Measurements from ENCODE around the gene CCDC158. TPM values are rescaled to one million over a fixed set of nuclear protein-coding genes. Genes with fewer than 3 reads are reported as not detected.
A peak's percentile ranks its signal among the peaks of the same experiment; 100 is the strongest.
"Not testable (repeated sequence)": the region's sequence is repeated elsewhere in the genome, so short reads cannot be mapped to it uniquely, and the experiment has no call there.

CCDC158 gene
- total RNA-seq, 1 experiment from 2014 or later: not detected

DNA sequence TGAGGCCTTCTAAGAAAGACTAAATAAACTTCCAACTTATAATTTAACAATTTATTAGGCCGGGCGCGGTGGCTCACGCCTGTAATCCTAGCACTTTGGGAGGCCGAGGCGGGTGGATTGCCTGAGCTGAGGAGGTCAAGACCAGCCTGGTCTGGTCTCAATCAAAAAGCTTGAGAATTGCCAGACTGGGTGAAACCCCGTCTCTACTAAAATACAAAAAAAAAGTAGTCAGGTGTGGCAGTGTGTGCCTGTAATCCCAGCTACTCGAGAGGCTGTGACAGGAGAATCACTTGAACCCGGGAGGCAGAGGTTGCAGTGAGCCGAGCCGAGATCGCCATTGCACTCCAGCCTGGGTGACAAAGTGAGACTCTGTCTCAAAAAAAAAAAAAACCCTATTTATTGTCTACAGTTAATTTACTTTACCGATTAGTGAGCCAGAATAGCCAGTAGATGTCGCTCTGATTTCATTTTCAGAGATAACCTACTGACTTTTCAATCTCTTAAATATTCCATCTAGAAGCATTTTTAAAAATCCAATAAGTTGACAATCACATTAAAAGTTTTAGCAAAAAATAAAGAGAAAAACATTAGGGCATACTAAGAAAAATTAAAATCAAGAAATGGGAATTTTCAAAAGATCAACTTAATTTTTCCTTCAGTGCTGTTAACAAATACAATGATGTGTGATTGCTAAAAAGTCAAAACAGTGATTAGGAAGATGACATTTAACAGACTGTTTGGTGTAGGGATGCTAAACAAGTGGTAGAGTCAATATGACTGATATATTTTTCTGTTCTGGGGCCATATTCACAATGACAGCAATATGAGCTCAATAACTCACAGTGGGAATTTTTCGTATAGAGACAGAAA is 9.8 kb upstream of the CCDC158 start:
- DNase-seq (ENCODE audit: extremely low read depth, low read depth): peak; percentile 29

DNA sequence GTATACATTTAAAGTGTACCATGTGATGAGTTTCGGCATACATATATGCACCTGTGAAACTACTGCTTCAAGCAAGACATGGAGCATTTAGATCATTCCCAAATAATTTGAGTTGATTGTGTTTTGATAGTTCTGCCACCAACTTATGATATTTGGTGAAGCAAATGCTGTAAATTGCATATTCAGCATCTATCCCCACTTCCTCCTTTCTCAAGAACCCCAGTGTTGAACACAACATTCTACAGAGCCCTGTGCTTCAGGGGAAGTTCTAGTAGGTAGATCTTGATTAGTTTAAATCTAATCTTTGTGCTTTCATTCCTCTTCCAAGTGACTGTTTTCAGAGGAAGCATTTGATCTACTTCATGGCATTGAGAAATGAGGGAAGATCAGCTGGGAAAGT is 8.7 kb upstream of the CCDC158 start:
- no peak for DNase-seq (ENCODE audit: extremely low read depth, low read depth)

DNA sequence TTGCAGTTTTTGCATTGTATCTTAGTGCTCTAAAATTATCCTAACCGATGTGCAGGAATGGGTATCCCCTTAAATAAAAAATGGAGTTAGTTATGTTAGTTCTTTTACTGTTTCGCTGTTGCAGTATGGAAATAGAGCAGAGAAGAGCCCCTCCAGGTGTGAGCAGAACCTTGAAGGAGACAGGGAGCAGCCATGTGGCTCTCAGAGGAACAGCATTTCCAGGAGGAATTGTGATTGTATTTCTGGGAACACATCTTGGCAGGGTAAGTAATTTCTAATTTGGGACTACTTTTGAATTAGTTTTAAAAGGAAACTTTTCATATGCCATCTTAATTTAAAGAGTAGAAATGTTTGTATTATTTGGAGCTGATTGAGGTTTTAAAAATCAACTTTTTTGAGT is 5.3 kb upstream of the CCDC158 start:
- no peak for DNase-seq (ENCODE audit: extremely low read depth, low read depth)

DNA sequence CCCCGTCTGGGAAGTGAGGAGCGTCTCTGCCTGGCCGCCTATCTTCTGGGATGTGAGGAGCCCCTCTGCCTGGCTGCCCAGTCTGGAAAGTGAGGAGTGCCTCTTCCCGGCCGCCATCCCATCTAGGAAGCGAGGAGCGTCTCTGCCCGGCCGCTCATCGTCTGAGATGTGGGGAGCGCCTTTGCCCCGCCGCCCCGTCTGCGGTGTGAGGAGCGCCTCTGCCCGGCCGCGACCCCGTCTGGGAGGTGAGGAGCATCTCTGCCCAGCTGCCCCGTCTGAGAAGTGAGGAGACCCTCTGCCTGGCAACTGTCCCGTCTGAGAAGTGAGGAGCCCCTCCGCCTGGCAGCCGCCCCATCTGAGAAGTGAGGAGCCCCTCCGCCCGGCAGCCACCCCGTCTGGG is 2.2 kb upstream of the CCDC158 start:
- DNase-seq (ENCODE audit: extremely low read depth, low read depth): not testable (repeated sequence)

DNA sequence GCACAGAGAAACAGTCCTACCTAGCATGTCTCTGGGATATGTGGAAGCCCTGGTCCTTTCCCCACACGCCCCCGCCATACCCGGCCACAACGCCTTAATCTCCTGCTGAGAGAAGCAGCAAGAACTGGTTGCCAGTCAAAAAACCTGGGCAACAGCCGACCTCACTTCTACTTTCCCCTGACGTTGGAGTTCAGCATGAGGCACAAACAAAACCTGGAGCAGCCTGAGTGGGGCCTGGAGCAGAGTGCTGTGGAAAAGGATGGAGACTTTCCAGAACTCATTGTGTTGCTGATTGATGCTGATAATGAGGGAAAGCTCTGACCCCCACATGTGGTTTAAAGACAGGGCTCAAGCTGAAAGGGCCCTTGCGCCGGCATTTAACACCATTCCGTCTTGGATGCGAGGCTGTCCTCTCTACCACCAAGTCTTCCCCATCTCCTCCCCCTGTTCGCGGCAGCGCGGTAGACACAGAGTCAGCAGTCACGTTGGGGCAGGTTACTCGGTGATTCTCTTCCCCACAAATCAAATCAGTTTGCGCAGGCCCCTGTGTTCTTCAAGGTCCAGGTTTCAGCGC is 666 bp downstream of the CCDC158 start:
- no peak for DNase-seq (ENCODE audit: extremely low read depth, low read depth)

DNA sequence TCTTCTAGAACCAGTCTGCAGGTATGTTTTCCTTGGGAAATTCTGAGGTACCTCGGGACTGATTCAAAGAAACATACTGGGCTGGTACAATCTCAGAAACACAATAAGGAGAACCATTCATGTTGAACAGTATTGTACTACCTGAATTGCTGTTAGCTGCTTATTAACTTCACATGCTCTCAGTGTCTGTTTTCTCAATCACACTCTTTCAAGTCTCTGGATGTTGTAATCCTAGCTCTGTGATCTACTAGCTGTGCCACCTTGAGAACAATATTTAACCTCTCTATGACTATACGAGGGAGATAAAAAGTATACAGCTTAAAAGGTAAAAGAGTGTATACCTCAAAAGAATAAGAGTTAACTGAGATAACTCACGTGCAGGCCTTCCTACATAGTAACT is 10.3 kb downstream of the CCDC158 start:
- DNase-seq (ENCODE audit: extremely low read depth, low read depth): no peak

DNA sequence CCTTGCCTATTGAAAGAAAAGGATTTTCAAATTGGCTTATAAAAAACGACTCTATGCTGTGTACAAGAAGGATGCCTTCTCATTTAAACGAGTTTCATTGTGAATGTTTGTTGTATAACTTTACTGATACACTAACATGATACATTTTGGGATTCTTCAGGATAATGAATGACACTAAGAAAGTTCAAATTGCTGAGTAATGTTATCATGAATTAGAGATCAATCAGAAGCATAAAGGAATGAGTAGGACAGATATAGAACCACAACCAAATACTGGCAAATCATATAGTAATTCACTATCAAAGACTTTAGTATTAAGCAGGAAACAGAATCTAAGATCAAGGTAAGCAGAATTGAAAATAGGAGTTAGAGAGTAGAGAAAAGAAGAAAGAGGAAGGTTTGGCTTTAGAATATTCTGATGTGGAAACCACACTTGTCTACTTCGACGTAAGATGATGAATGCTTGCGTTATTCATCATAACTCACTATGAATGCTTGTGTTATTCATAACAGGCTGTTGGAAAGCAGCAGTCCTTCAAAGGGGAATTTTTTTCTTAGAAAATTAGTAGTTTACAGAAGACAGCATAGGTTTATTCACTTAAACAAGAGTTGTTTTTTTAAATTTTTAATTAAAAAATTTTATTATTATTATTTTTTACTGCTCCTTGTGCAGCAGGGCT is 13.4 kb downstream of the CCDC158 start:
- no peak for DNase-seq (ENCODE audit: extremely low read depth, low read depth)

DNA sequence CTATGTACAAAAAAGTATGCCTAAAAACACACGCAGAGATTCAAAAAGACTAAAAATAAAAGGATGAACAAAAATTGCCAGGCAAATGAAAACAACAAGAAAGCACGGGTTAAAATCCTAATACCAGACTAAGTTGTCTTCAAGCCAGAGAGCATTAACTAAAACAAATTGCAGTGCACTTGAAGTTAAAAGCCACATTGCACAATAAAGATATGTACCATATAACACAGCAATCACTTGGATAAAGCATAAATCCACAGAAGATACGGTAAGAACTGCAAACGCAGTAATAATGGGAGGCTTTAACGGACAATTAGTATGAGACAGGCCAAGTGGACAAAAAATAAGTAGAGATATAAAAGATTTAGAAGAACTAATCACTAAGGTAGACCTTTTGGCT is 14.9 kb downstream of the CCDC158 start:
- no peak for DNase-seq (ENCODE audit: extremely low read depth, low read depth)

DNA sequence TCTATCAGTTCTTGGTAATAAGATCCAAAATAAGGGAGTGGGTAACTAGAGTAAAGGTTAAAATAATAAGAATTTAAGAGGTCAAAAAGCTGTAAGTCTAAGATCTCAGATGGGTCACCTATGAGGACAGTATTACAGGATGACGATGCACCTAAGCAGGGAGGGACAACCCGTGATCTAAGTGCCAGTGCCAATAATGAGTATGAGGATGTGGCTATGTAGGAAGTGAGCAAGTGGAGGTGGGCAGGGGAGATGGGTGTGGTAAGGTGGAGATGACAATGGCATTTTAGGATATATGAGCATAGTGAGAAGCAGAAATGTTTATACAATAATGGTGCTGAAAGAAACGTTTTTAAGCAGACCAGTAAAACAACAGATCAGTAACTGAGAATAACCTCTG is 19.3 kb downstream of the CCDC158 start:
- DNase-seq (ENCODE audit: extremely low read depth, low read depth): no peak

DNA sequence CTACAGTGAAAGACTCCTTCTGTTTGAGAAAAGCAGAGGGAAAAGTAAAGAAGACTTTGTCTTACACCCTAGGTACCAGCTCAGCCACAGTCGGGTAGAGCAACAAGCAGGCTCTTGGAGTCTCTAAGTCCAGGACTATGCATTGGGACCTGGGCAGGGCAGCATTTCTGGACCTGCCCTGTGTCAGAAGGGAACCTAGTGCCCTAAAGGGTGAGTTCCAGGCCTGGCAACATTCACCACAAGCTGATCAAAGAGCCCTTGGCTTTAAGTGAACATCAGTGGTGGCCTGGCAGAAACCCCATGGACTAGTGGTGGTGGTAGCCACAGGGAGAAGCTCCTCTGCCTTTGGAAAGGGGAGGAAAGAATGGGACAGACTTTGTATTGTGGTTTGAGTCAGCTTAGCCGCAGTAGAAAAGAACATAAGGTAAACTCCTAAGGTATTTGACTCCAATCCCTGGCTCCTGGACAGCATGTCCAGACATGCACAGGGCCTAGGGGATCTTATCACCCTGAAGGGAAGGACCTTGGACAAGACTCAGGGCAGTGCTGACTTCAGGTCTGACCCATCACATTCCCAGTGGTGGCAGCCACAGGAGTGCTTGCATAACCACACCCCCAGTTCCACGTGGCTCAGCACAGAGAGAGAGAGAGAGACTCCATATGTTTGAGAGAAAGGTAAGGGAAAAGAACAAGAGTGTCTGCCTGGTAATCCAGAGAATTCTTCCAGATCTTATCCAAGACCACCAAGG is 32.6 kb downstream of the CCDC158 start:
- DNase-seq (ENCODE audit: extremely low read depth, low read depth): no peak

DNA sequence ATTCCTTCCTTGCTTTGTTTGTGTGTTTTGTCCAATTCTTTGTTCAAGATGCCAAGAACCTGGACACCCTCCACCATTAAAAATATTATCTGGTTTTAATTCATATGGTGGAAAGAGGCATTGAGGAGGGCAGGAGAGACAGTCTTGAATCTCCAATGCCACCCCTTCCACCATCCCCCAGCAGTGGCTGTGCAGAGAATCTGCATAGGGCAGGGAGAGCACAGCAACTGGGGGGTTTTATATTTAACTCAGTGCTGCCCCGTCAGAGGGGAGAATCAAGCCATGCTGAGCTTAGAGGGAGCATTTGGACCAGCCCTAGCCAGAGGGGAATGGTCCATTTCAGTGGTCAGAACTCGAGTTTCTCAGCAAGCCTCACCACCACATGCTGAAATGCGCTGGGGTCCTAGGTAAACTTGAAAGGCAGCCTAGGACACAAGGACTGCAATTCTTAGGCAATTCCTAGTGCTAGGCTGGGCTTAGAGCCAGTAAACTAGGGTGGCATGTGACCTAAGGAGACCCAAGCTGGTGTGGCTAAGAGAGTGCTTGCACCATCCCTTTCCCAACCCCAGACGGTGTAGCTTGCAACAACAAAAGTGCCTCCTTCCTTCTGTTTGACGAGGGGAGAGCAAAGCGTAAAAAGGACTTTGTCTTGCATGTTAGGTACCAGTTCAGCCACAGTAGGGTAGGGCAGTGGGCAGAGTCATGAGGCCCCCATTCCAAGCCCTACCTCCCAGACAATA is 34.2 kb downstream of the CCDC158 start:
- no peak for DNase-seq (ENCODE audit: extremely low read depth, low read depth)

DNA sequence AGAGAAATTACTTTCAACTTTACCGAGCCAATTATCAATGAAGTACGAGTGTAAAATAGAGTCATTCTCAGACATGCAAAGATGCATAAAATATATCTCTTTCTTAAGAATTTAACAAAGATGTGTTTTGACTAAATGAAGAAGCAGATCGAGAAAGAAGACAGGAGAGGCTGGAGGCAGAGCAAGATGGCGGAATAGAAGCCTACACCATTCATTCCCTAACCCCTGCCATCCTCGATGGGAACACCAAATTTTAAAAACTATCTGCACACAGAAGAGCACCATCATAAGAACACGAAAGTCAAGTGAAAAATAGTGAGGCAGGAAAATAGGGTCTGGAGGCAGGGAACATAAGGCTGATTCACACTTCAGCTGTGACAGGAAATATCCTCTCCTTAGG is 35.0 kb downstream of the CCDC158 start:
- no peak for DNase-seq (ENCODE audit: extremely low read depth, low read depth)

DNA sequence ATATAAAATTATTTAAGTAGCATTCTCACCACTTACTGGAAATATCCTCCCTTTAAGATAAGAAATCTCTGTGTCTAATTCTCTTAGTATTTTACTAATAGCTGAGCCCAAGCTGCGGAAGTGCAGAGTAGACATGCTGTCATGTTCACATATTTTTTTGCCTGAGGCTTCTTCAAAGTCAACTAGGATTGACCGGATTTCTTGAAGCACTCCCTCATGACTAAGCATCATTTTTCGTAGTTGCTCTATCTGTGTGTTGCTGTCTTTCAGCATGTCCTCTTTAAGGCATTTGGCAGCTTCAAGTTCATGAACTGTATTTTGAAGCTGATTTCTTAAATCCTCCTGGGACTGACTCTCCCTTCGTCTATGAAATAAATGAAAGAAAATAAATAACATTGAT is 36.9 kb downstream of the CCDC158 start:
- no peak for DNase-seq (ENCODE audit: extremely low read depth, low read depth)

DNA sequence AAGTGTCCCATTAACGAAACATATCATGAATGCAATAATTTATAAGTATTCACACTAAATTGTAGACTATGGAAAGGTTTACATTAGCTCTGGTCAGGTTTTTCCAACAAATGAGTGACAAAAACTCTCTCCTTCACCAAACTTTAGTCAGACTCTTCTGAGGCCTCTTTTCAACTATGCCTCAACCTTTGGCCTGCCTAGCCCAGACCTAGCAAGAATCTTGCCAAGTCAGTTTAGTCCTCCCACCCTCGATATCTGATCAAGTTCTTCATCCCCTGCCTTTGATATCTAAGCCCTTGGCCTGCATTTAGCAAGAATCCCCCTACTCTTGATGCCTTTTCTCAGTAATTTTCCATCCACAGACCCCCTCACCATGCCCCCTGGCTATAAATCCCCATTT is 37.9 kb downstream of the CCDC158 start:
- DNase-seq (ENCODE audit: extremely low read depth, low read depth): no peak

DNA sequence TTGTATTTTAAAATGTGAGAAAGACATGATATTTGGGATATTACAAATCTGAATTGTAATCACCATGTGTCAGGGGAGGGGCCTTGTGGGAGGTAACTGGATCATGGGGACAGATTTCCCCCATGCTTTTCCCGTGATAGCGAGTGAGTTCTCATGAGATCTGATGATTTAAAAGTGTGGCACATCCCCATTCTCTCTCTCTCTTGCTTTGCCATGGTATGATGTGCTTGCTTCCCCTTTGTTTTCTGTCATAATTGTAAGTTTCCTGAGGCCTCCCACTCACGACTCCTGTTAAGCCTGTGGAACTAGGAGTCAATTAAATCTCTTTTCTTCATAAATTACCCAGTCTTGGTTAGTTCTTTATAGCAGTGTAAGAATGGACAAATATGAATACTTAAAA is 39.0 kb downstream of the CCDC158 start:
- DNase-seq (ENCODE audit: extremely low read depth, low read depth): no peak

DNA sequence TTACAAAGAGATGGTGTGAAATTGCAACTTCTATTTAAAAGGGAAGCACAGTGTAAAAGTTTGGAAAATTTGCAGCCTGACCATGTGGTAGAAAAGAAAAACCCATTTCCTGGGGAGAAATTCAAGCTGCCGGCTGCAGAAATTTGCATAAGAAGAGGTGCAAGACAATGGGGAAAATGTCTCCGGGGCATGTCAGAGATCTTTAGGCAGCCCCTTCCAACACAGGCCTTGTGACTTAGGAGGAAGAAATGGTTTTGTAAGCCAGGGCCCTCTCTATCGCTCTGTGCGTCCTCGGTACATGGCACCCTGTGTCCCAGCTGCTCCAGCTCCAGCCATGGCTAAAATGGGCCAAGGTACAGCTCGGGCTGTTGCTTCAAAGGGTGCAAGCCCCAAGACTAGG is 40.4 kb downstream of the CCDC158 start:
- no peak for DNase-seq (ENCODE audit: extremely low read depth, low read depth)

DNA sequence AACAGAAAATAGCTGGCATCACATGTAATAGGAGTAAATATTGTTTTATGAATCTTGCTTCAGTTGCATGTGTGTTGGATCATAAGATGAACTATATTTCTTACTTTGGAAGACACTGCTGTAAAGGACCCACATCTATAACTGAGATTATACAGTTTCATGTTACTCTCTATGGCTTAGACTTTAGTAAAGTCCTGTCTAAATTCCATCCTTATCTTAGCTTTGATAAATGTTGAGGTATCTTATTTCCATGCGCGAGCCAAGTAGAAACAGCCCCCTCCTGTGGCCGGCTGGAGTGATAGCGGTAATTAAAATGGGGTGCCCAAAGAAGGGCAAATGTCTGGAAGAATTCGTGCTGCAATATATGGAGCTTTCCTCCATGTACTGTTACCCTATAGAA is 43.0 kb downstream of the CCDC158 start:
- DNase-seq (ENCODE audit: extremely low read depth, low read depth): peak; percentile 21

DNA sequence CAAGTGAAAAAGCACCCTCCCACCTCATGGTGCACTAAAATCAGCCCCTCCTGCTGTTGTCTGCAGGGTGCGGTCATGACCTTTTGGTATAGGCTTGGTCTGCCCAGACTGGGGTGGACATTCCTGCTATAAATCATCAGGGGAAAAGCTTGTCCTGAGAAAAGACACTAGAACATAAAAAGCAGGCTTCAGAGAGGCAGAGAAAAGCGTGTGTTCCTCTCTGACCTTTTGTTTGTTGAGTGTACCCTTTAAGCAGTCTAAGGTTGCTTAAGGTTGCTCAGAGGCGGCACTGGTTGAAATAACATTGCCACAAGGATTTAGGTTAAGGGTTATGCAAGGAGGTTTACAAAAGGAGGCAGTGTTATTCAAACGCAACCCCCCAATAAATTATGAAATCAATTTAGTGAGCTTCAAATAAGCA is 43.5 kb downstream of the CCDC158 start:
- DNase-seq (ENCODE audit: extremely low read depth, low read depth): no peak

DNA sequence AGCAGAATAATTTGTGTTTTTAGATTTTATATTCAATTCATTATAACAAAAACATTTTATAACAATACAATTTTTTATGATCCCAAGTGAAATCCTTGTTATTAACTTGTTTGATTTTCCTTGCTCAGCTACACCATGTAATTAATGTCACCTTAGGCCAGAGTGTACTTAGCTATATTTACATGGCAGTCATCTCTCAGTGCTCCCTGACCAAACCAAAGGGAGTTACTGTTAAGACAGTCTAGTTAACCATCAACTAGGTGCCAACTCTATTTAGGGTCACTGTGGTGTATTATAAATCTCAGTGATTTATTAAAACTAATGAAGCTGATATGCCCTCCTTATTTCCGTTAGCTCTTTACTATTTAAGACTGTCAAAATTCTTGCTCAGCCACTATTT is 44.4 kb downstream of the CCDC158 start:
- no peak for DNase-seq (ENCODE audit: extremely low read depth, low read depth)

DNA sequence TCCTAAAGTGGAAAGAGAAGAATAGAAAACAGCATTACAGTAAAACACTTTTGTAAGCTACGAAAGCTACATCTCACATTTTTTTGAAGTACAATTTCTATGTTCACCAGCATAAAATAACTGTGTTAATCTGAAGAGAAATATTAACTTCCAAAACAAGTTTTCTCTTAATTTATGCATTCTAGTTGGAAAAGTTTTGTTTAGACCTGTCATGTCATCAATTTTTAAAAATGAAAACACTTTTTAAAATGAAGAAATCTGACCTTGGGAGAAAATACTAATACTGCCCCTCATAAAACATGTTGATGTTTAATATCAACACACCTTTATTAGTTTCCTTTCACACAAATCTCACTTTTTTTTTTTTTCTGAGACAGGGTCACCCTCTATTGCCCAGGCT is 45.2 kb downstream of the CCDC158 start:
- no peak for DNase-seq (ENCODE audit: extremely low read depth, low read depth)

DNA sequence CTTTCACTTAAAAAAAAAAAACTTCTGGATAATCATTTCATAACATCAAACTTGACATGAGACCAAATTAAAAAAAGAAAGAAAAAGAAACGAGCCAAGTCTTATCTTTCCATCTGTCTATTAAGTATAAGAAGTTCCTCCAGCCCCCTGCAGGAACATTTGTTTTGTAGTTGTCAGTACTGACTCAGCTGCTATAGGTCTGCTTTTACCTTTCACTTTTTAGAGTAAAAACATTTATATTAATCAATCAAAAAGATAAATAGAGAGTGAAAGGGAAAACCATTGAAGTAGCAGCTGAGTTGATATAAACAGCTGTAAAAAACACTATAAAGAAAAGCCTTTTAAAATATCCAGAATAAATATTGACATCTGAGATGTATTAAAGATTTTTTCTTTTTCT is 46.1 kb downstream of the CCDC158 start:
- no peak for DNase-seq (ENCODE audit: extremely low read depth, low read depth)

Data from NCI-H460 (cell line).